GM21717 (cell line): ENCODE results near the gene SART3.
A peak's percentile ranks its signal among the peaks of the same experiment; 100 is the strongest.
"Not testable (repeated sequence)": the region's sequence is repeated elsewhere in the genome, so short reads cannot be mapped to it uniquely, and the experiment has no call there.

Experiments used
- ATAC-seq: cut with Tn5 transposase; IDR thresholded peaks from one replicate; pipeline ENCODE4 v1.9.1; 2021; ENCODE audit warnings: mild to moderate bottlenecking, moderate library complexity; ENCODE audit not compliant: unreplicated experiment

SART3 gene

DNA sequence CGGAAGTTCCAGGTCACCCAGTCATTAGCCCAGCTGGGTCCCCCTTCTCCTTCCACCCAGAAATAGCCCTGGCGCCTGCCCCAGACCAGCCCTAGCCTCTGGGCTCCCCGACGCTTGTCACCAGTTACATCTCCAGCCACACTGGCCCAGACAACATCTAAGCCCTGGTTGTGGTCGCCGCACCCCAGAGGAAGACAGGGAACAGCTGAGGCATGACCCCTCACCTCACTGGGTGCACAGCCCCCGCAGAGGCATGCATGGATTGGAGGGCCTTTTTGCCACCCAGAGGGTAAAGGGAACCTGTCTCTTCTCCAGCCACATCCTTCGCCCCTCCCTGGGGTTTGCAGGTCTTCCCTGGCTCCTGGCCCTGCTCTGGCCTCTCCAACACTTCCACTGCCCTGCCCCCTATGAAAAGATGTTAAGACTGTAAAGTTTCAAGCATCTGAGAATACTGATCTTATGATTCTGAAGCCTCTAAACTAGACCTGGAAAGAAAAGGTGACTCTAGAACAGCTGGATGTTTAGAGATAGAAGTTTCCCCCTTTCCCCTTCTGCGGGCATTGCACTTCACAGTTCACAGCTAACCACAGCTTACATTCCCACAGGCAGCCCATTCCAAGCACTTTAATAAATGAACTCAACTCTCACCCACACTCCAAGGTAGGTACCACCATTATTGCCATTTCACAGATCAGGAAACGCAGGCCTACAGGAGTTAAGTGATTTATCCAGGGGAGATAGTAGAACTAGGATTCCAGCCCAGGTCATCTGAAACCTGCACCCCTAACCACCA lies 22.2 kb upstream of the SART3 start:
- ATAC-seq: no peak

DNA sequence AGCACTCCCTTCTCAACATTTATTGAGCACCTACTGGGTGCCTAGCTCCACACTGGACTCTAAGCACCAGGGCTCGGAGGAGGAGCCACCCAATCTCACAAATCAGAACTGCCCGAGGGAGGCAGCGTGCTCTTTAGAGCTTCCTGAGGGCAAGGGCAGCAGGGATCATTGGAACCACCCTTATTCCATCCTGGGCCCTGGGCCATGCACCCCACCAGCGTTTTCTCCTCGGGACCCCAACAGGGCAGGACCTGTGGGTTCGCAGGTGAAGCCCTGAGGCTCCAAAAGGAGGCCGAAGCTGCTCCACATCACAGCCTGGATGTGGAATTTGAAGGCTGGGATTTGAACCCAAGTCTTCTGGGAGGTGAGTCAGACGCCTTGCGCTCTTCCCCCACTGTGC lies 21.5 kb upstream of the SART3 start:
- ATAC-seq: no peak

DNA sequence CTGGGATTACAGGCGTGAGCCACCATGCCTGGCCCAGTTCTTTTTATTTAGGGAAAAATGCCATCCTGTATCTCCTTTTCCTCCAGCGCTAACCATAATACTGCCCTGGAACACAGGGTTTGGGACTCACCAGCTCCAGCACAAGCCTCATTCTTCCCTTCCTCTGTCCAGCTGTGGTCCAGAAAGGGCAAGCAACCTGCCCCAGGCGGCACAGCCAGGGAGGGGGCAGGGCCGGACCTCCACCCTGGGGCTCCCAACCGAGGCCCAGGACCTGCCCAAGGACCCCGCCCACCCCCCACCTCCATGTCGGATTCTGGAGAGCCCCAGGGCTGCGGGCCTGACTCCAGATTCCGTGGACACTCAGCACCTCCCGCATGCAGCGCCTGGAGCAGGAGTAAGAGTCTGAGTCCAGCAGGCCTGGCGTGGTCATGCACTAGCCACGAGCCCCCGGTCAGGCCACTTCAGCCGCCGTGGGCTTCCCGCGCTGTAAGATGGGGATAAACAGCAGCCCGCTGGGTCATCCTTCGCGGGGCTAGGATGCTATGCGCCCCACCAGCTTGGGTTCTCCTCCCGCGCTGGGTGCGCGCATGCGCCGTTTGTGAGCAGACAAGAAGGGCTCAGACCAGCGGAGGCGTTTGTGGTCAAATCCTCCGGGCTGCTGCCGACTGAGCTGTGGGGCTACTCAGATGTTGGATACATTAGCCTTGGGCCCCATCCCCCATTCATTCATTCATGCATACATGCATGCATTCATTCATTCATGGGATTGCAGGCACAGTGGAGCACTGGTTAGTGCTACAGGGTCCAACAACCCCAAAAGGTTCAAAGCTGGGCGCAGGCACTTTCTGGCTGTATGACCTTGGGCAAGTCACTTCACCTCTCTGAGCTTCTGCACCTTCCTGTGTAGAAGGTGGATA lies 20.6 kb upstream of the SART3 start:
- no peak for ATAC-seq

DNA sequence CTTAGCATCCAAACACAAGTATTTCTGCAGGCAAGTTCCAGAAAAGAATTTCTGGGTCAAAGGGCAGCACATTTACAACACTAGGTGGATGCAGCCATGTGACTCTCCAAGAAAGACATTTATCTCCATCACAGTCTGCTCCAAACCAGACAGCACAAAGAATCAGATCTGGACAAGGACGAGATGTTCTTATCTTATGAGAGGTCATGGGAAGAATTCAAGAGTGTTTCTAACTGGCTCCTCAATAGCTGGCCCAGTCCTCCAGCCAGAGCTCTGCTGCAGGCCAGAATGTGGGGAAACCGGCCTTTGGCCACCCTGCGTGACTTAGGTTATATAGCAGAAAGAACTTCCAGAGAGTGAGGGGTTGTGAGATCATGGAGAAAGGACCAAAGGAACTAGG lies 19.6 kb upstream of the SART3 start:
- no peak for ATAC-seq

DNA sequence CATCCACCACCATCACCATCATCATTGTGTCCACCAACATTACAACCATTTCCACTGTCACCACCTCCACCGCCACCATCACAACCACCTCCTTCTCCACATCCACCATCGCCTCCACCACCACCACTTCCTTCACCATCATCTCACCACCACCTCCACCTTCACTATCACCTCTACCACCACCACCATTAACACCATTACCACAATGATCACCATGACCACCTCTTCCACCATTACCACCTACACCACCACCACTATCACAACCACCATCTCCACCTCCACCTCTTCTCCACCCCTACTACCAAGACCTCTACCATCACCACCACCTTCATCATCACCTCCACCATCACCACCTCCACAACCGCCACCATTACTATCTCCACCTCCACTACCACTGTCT lies 17.8 kb upstream of the SART3 start:
- ATAC-seq: no peak

DNA sequence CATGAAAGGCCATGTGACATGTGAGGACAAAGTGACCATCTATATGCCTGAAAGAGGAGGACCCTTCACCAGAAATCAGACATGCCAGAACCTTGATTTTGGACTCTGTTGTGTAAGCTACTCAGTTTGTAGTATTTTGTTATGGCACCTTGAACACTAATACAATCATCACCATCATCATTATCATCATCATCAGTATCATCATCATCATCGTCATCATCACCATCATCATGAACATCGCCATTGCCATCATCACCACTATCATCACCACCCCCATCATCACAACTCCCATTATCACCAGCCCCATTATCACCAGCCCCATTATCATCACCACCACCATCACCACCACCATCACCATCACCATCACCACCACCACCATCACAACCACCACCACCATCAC lies 17.3 kb upstream of the SART3 start:
- ATAC-seq: no peak

DNA sequence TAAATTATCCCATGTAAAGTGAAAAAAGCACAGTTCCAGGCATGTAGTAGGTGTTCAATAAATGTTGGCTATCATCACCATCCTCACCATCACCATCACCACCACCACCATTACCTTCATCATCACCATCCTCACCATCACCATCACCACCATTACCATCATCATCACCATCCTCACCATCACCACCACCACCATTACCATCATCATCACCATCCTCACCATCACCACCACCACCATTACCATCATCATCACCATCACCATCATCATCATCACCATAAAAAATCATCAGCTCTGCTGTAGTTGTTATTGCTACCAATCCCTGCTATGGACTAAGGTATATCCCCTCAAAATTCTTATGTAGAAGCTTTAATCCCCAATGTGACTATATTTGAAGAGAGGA lies 16.5 kb upstream of the SART3 start:
- ATAC-seq: no peak

DNA sequence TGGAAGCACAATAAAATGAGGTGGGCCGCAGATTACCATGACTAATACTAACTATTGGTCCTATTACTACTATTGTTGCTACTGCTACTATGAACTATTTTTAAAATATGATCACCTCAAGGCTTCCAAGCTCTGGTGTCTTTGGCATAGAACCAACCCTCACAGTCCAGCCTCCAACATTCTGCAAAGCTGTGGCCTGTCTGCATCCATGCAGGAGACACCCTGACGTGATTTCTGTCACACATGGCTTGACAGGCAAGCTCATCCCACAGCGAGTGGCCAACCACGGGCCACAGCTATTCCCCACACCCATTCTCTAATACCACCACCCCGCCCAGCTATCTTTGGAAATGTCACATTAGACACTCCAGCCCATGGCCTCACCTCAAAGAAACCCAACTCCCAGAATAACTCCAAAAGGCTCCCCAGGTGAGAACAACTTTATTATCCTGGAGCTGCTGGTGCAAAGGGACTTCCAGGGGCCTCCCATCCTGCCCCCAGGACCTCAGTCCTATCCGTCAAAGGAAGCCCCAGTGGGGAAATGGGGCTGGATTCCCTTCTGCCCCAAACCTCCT lies 15.8 kb upstream of the SART3 start:
- no peak for ATAC-seq

DNA sequence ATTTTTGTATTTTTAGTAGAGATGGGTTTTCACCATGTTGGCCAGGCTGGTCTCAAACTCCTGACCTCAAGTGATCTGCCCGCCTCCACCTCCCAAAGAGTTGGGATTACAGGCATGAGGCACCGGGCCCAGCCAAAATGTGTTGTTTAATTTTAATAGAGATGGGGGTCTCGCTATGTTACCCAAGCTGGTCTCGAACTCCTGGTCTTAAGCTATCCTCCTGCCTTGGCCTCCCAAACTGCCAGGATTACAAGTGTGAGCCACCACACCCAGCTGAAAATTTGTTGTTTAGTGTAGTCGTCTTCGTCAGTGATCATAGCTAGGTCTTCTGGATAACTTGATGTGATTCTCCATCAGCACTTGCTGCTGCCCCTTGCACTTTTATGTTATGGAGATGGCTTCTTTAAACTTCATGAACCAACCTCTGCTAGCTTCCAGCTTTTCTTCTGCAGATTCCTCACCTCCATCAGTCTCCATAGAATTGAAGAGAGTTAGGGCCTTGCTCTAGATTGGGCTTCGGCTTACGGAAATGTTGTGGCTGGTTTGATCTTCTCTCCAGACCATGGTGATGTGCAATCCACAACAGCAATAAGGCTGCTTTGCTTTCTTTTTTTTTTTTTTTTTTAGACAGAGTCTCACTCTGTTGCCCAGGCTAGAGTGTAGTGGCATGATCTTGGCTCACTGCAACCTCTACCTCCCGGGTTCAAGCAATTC lies 14.4 kb upstream of the SART3 start:
- no peak for ATAC-seq

DNA sequence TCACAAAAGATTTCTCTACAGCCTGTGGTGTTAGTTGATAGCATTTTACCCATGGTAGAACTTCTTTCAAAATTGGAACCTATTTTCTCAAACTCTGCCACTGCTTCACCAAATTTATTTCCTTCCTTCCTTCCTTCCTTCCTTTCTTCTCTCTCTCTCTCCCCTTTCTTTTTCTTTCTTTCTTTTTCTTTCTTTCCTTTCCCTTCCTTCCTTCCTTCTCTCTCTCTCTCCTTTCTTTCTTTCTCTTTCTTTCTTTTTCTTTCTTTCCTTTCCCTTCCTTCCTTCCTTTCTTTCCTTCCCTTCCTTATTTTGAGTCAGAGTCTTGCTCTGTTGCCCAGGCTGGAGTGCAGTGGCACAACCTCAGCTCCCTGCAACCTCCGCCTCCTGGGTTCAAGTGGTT lies 13.3 kb upstream of the SART3 start:
- ATAC-seq: not testable (repeated sequence)

DNA sequence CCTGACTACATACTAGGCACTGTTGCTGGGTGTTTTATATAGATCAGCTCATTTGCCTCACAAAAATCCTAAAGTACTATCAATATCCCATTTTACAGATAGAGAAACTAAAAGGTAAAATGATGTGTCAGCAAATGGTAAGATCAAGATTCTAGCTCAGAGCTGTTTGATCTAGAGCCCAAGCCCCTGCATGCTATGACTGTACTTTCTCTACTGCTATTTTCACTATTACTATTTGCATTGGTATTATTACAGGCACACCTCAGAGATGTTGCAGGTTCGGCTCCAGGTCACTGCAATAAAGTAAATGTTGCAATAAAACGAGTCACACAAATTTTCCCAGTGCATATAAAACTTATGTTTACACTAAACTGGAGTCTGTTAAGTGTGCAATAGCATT lies 12.3 kb upstream of the SART3 start:
- ATAC-seq: peak; percentile 27

DNA sequence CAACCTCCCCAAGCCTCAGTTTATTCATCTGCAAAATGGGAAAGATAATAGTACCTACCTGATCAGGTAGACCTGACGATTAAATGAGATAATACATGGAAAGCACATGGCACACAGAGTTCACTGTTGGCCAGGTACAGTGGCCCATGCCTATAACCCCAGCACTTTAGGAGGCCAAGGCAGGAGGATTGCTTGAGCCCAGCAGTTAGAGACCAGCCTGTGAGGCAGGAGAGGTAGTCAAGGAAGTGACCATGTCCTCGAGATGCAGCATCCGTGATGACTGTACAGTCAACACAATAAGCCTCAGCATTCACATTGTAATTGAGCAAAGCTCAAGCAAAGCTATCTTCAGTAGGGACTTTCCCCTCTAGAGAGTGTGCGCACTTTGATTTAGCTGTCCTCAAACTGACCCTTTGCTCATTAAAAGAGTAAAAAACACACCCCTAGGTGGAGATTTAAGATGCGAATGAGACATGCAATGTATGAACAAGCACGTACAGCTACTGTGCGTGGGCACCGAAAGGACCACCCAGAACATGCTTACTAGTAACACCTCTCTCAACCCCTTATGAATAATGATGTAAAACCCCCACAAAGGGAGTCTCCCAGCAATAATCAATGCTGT lies 11.3 kb upstream of the SART3 start:
- peak; percentile 23 for ATAC-seq

DNA sequence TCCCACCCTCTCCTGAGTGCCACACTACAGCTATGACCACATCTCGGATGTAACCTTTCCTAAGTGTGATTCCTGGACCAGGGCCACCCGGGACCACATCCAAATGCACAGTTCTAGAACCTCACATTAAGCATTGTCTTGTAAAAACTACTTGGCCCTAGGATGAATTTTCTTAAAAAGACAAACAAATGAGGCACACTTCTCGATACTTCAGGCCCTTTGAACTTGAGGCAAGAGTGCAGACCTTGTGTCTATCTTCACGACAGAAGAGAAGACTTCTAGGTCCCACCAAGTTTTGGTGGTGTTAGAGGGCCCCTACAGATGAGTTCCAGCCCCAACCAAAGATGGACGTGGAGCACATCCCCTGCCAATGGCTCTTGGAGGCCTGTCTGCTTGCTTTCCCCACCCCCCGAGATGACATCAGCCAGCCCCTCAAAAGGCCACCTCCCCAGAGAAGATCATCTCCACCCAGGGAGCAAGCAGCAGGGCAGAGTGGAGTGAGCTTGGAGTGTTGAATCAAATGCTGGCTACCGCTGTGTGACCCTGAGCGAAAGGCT lies 10.7 kb upstream of the SART3 start:
- no peak for ATAC-seq

DNA sequence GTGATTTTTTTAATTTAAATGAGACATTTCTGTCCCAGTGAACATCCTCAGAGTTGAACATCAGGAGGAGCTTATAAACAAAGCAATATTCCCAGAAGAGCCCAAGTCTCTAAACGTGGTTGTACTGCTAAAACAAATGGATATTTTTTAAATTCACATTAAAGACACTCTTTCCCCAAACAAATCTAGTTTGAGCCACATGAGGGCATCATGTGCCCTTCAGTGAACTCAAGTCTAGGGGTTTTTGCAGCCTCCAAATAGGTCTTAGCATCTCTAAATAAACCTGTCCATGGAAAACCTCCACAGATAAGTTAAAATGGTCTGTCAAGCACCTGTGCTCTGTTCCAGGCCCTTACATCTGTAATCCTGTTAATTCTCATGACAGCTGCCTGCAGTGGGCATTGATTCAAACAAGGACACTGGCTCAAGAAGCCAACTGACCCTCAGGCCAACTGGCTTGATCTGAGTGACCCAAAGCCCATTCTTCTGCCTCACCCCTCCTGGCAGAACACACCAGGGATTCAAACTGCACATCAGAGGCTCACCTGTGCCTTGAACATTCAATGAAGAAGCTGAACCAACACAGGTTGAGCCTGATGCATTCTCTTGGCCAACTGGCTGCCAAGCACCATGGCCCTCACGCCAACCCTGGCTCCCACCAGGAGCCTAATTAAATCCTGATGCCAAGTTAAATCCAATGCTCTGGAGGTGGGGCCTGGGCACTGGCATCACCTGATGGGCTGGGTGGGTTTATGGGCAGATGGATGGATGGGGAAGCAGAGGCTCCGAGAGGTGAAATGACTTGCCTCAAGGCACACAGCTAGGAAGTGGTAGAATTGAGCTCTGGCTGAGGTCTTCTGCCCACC lies 10.0 kb upstream of the SART3 start:
- no peak for ATAC-seq

DNA sequence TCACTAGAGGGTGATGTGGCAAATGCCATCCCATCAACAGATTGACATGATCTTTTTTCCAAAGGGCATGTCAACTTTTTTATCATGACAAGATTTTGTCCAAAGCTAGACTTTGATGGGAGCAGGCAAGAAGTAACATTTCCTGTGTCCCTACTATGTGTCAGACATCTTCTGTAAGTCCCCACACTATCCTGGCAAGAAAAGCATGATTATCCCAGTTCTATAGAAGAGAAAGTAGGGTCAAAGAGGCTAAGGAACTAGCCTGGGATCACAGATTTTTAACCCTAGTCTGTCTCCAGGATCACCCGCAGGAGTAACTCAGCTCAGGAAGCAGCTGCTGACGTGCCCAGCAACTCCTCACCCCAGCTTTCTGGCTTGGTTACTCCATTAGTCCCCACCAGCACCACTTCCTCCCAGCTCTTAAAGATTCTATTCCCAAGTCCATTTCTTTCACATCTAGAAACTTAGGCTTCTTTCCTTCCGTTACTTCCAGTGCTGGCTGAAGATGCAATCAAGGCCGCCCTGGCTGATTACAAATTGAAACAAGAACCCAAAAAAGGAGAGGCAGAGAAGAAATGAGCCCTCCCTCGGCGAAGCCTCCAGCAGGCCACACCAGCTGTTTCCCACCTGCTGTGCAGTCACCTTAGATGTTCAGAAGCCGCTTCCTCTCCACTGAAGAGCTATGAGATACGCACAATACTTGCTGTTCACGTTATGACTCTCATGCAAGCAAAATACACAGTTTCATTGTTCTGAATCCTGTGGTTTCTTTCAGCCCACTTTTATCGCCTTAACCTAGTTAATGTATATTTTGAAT lies 7.6 kb upstream of the SART3 start:
- ATAC-seq: peak; percentile 57

DNA sequence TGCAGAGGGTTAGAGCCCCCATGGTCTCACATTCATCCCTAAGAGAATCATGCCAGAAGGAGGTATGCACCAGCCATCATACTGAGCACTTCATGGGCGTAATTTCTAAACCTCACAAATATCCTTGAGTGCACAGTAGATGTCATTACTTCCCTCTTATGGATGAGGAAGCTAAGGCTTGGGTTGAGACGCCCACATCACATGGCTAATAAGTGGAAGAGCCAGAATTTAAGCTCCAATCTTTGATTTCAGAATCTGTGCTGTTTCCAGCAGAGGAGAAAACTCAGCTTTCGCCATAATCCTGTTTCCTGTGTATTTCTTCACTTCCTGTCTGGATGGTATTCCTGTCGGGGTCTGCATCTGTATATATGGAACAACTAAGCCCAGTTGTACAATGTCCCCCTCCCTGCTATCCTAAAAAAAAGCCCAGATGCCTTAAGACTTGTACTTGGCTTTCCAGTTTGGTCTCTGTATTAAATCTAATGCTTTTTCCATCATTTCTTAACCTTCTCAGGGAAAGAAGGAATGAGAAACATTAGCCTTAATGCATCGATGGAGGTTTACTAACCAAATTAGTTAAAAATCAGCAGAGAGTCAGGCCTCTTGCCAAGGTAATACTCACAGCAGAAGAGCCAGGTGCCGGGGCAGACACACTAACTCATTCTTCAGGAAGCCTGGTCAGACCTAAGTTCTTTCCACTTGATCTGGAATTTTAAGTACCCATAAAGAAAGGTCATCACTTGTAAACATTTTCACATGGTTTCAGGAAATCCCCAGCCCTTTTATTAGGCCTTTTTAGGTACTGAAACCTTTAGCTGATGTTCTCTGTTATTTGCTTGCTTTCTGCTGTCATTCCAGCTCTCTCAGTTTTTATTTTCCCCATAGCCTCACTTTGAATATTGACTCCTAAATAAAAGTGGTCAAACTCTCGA lies 6.7 kb upstream of the SART3 start:
- no peak for ATAC-seq

DNA sequence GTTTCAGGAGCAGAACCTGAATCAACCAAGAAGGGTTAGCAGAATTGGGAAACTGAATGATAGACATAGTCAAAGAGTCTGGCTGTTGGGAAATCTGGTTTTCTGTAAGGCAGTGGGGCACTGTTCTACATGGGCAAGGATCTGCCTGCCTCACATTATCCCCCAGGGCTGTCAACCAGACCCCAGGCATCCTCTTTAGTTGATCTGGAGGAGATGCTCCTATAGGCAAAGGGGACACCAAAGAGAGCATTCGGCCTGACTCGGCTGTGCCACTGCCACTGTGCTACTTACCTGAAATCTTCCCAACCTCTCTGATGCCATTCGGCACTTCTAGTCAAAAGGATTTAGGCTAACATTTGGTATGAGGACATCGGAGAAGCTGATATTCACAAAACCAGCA lies 5.5 kb upstream of the SART3 start:
- no peak for ATAC-seq

DNA sequence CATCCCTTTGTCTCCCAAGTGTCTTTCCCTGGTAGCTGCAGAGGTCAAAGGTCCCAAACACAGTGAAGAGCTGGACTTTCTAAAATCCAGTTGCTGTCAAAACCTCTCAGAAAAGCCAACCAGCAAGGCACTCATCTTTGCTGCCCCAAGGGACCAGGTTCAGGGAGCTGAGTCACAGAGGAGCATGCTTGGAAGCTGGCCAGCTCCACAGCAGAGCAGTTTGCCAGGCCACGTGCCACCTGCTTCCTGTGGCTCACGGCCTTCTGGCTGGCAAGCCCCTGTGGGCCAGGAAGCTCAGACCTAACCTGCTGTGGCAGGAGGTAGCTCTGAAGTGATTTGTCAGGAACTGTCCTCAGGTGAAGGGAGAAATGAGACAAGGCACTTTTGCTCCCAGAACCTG lies 5.0 kb upstream of the SART3 start:
- ATAC-seq: no peak
